Bronchial epithelial cell (primary cell): Measurements from ENCODE around the gene SLC23A2. TPM values are rescaled to one million over a fixed set of nuclear protein-coding genes. Genes with fewer than 3 reads are reported as not detected.
A peak's percentile ranks its signal among the peaks of the same experiment; 100 is the strongest.

Experiments used
- DNase-seq: peaks from one replicate; pipeline ENCODE4 v3.0.0-alpha.2; 2010; ENCODE audit warnings: low read depth
- FAIRE-seq: peaks from 2 replicates; lab custom pipeline; 2011; peaks lifted over from hg19 to GRCh38; lab: Jason Lieb, UNC
- H3K27me3 ChIP-seq: 2 replicates; pipeline ENCODE4 v1.5.1; 2011; ENCODE audit warnings: low read length; ENCODE audit not compliant: control insufficient read depth, insufficient read depth
- H3K36me3 ChIP-seq: 2 replicates; pipeline ENCODE4 v1.5.1; 2011; ENCODE audit warnings: low read length; ENCODE audit not compliant: control insufficient read depth, insufficient read depth
- H3K4me3 ChIP-seq: 2 replicates; pipeline ENCODE4 v1.5.1; 2011; ENCODE audit warnings: mild to moderate bottlenecking, low read depth, low read length, control low read depth
- CTCF ChIP-seq: IDR thresholded peaks from 2 replicates; pipeline ENCODE4 v1.5.1; 2011; ENCODE audit warnings: mild to moderate bottlenecking, moderate library complexity, low read length, control low read depth, inconsistent platforms; ENCODE audit not compliant: insufficient read depth, severe bottlenecking
- total RNA-seq: library from RNA; depleted of rRNA; stranded (reverse); fragments of >200 nt; gene quantifications from 2 replicates; pipeline ENCODE4 v1.2.1, GENCODE V29; 2014

Gene SLC23A2
- total RNA-seq, 1 donor from 2014 or later, result 7.6 TPM

- Histone ChIP-seq H3K4me3 (no peak overlapping the region), H3K27me3 (no peaks in the 10 kb centered on the region), H3K36me3 (peaks cover 2% of the 10 kb centered on the region)
- no peak for TF ChIP-seq CTCF
- DNase-seq, result no peak
- no peak for FAIRE-seq
Observed at GRCh38 chr20:4905613-4906012, 95.7 kb downstream of the SLC23A2 start.

DNA sequence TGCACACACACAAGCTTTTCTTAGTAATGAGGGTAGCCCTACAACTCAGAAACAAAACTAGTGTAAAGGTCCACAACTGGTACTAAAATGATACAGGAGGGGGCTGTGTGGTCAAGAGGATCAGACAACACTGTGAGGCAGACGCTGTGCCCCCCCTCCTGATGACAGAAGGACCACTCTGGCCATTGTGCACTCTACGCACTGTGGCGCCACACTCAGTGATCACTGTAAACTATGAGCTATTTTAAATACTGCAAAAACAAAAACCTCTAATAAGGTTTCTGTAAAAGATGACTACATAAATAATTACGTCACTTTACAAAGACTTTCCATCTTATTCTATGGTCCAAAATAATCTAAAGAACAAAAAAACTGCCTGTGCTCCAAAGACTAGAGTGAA is 96.1 kb downstream of the SLC23A2 start:
- no peaks in the 10 kb centered on the region for H3K27me3 ChIP-seq
- no peak overlapping the region for H3K4me3 ChIP-seq
- H3K36me3 ChIP-seq, result peaks cover 2% of the 10 kb centered on the region
- no peak for DNase-seq
- no peak for TF ChIP-seq CTCF
- no peak for FAIRE-seq

DNA sequence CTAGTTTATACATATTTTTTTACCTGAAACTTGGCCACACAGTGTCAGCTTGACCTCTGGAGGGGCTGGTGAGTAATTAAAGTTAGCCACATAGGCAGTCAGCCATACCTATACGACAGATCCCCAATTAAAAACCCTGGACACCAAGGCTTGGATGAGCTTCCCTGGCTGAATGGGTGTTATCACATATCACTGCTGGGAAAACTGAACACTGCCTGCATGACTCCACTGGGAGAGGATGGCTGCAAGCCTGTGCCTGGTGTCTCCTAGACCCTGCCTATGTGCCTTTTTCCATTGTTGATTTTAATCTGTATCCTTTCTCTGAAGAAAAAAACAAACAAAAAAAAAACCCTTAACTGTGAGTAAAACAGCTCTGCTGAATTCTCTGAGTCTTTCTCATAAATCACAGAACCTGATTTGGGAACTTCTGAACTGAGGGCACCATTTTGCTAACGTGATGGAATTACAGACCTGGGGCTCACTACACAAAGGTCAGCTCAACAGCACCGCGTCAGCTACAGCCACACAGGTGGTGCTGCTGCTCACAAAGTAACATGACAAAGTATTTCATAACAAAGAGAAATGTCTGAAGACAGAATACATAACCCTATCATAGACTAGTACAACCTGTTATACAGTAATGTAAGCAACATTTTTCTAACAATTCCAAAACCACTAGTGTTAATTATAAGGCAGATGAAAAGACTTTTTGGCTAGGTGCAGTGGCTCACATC is 97.0 kb downstream of the SLC23A2 start:
- DNase-seq (peak; percentile 48), FAIRE-seq (peak; percentile 43)
- Histone ChIP-seq H3K4me3 (no peak overlapping the region), H3K27me3 (no peaks in the 10 kb centered on the region), H3K36me3 (peaks cover 2% of the 10 kb centered on the region)
- no peak for TF ChIP-seq CTCF

DNA sequence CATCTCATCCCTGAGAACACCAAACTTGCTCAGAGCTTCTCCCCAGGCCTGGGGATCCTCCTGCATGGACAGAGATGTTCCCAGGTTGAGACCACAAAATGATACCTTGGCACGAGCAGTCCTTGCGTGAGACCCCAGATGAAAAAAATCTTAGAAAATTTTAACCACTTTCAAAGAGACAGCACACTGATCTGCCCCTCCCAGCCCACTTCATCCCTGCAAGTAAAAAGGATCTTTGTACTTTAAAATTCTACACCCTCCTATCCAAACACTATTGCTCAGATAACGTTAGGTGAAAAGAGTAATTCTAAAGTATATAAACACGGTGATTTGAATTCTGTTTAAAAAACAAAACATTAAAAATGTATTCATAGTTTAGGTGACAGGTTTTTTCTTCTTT is 98.5 kb downstream of the SLC23A2 start:
- DNase-seq, result no peak
- Histone ChIP-seq H3K36me3 (peaks cover 2% of the 10 kb centered on the region), H3K27me3 (no peaks in the 10 kb centered on the region), H3K4me3 (no peak overlapping the region)
- no peak for FAIRE-seq
- no peak for TF ChIP-seq CTCF

DNA sequence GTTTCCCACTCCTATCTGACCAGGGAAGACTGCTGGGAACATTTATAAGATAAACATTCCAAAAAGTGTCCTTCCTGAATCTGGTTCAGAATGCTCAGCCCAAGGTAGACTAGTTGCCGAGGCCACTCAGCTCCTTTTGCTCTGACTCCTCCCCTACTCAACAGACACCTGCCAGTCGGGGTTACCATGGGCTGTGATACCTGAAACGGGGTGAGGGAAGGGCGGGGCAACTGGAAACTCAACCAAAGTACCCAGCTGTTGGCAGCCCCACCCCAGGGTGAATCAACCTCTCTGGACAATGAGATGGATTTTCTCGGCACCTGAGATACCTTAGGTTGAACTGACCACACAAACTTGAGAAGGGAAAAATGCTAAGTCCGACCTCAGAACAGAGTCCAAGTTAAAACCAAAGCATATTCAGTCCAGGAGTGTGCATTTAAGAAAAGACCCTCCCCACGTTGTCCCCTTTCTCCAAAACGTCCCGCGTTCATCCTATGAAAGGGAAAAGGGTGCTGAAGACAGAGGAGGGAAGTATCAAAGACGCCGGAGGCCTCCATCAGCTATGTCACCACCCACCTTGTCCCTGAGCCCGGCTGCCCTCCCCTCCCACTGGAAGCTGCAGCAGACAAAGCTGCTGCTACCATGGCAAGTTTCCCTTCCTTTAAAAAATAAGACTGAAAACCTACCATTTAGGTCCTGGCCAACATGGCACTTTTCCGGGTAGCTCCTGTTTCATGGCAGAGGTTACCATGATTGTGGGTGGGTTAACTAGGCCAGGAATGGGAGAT is 100.1 kb downstream of the SLC23A2 start:
- H3K4me3 ChIP-seq, result no peak overlapping the region
- no peak for TF ChIP-seq CTCF
- FAIRE-seq (peak; percentile 13), DNase-seq (peak; percentile 11)
- H3K27me3 ChIP-seq, result no peaks in the 10 kb centered on the region
- H3K36me3 ChIP-seq, result peaks cover 2% of the 10 kb centered on the region
